HepG2 (cell line): Measurements from ENCODE around the gene KIF26B. TPM values are rescaled to one million over a fixed set of nuclear protein-coding genes. Genes with fewer than 3 reads are reported as not detected.

Source experiments
- ATAC-seq: fragments of 200-7000 bp; cut with Tn5 transposase; 3 replicates; pipeline ENCODE4 v1.9.1; 2020; ENCODE audit warnings: mild to moderate bottlenecking, moderate library complexity
- BruUV-seq: library from RNA; stranded (reverse); fragments of 400-500 nt; replicated peaks from 2 replicates; lab custom pipeline; 2021; lab: Mats Ljungman, UMichigan
- CTCF ChIA-PET: fragments of 300-600 bp; formaldehyde crosslinking; extraction: SDS; loops from one replicate; lab custom pipeline; 2021; ENCODE audit warnings: low total read pairs, inconsistent platforms, low intra/inter-chr PET ratio; lab: Yijun Ruan, JAX
- POLR2A ChIA-PET: fragments of 350-600 bp; sonication (Branson Sonifier 250); formaldehyde crosslinking; loops from one replicate; lab custom pipeline; 2020; ENCODE audit warnings: antibody characterized with exemption, inconsistent platforms; lab: Yijun Ruan, JAX
- DNase-seq: peaks from one replicate; pipeline ENCODE4 v3.0.0-alpha.2; 2015; ENCODE audit warnings: low spot score
- FAIRE-seq: peaks from 3 replicates; lab custom pipeline; 2011; peaks lifted over from hg19 to GRCh38; lab: Jason Lieb, UNC
- H2AFZ ChIP-seq: one replicate; pipeline ENCODE4 v1.6.1; 2011; ENCODE audit warnings: low read length, inconsistent platforms
- H3K27ac ChIP-seq: fragments of 300-600 bp; 3 replicates; pipeline ENCODE4 v1.8.0; 2011; ENCODE audit warnings: mixed run types, mild to moderate bottlenecking, mixed read lengths, low read length, inconsistent platforms; ENCODE audit not compliant: insufficient read depth; ENCODE audit errors: extremely low read length
- H3K27me3 ChIP-seq, 2 experiments: fragments of 200-600 bp in 1 of 2; 2 replicates in 1 of 2; 3 replicates in 1 of 2; pipeline versions ENCODE4 v1.6.0 to v1.8.0; 2011; ENCODE audit warnings: low read length in 2 of 2, mild to moderate bottlenecking in 2 of 2, moderate library complexity in 2 of 2, inconsistent platforms in 1 of 2; ENCODE audit not compliant: insufficient read depth in 2 of 2, control insufficient read depth in 1 of 2
- H3K36me3 ChIP-seq, 2 experiments: fragments of 200-600 bp in 1 of 2; replicated peaks in 1 of 2; 2 replicates in 1 of 2; 3 replicates in 1 of 2; pipeline versions ENCODE4 v1.5.1 to v1.8.0; 2011; ENCODE audit warnings: low read length in 2 of 2, inconsistent platforms in 1 of 2; ENCODE audit not compliant: insufficient read depth in 2 of 2, control insufficient read depth in 1 of 2
- H3K4me1 ChIP-seq: 2 replicates; pipeline ENCODE4 v1.5.1; 2012; ENCODE audit warnings: low read length, inconsistent platforms; ENCODE audit not compliant: insufficient read depth
- H3K4me2 ChIP-seq: 2 replicates; pipeline ENCODE4 v1.6.0; 2011; ENCODE audit warnings: low read depth, low read length, inconsistent platforms
- H3K4me3 ChIP-seq, 3 experiments: fragments of 200-600 bp in 1 of 3; sonication (generic), shearing (Covaris generic) in 1 of 3; replicated peaks in 1 of 3; 2 replicates each; pipeline ENCODE4 v1.5.1; 2011 to 2016; ENCODE audit warnings: low read length in 3 of 3, inconsistent platforms in 2 of 3, low read depth in 2 of 3, mild to moderate bottlenecking in 2 of 3, control low read depth in 1 of 3, mixed read lengths in 1 of 3; ENCODE audit not compliant: insufficient read depth in 1 of 3
- H3K79me2 ChIP-seq: one replicate; pipeline ENCODE4 v1.6.1; 2011; ENCODE audit warnings: low read length, inconsistent platforms; ENCODE audit not compliant: insufficient read depth
- H3K9ac ChIP-seq: 2 replicates; pipeline ENCODE4 v1.6.0; 2011; ENCODE audit warnings: mild to moderate bottlenecking, low read depth, low read length, inconsistent platforms; ENCODE audit not compliant: insufficient read depth
- H3K9me3 ChIP-seq: 2 replicates; pipeline ENCODE4 v1.5.1; 2012; ENCODE audit warnings: mild to moderate bottlenecking, low read length
- H4K20me1 ChIP-seq: 2 replicates; pipeline ENCODE4 v1.6.0; 2011; ENCODE audit warnings: inconsistent platforms, mild to moderate bottlenecking, low read length, moderate library complexity; ENCODE audit not compliant: insufficient read depth
- CREM ChIP-seq, 2 experiments: sonication (generic) in 1 of 2; formaldehyde crosslinking in 1 of 2; IDR thresholded peaks; 2 replicates each; pipeline versions ENCODE4 v1.4.0 to v1.6.1; 2016 to 2020; ENCODE audit warnings: antibody characterized with exemption in 1 of 2, mild to moderate bottlenecking in 1 of 2, missing genetic modification reagents in 1 of 2
- DR1 ChIP-seq: sonication (generic); formaldehyde crosslinking; IDR thresholded peaks from 2 replicates; pipeline ENCODE4 v1.8.0; 2021; ENCODE audit warnings: mild to moderate bottlenecking, missing genetic modification reagents, inconsistent platforms
- E2F1 ChIP-seq: sonication (generic); formaldehyde crosslinking; IDR thresholded peaks from 2 replicates; pipeline ENCODE4 v1.5.0; 2020; ENCODE audit warnings: missing genetic modification reagents
- HNRNPL ChIP-seq: fragments of 200-400 bp; formaldehyde crosslinking; IDR thresholded peaks from 2 replicates; pipeline ENCODE4 v1.6.1; 2017; ENCODE audit warnings: mild to moderate bottlenecking, low read depth, low read length
- KLF12 ChIP-seq: sonication (generic); formaldehyde crosslinking; IDR thresholded peaks from 2 replicates; pipeline ENCODE4 v1.4.0; 2020; ENCODE audit warnings: missing genetic modification reagents, borderline replicate concordance
- MAFF ChIP-seq: IDR thresholded peaks from 2 replicates; pipeline ENCODE4 v1.6.1; 2011; ENCODE audit warnings: low read depth, low read length, improper control_type of control experiment
- NFE2L2 ChIP-seq: fragments of 150-350 bp; IDR thresholded peaks from 2 replicates; pipeline ENCODE4 v1.6.1; 2014; ENCODE audit warnings: low read length
- POGZ ChIP-seq: sonication (generic); formaldehyde crosslinking; IDR thresholded peaks from 2 replicates; pipeline ENCODE4 v1.4.0; 2020; ENCODE audit warnings: mild to moderate bottlenecking, missing genetic modification reagents
- PRDM15 ChIP-seq: sonication (generic); formaldehyde crosslinking; IDR thresholded peaks from 2 replicates; pipeline ENCODE4 v1.4.0; 2020; ENCODE audit warnings: missing genetic modification reagents
- SMYD3 ChIP-seq: sonication (generic); formaldehyde crosslinking; IDR thresholded peaks from 2 replicates; pipeline ENCODE4 v1.8.1; 2023; ENCODE audit warnings: mild to moderate bottlenecking, missing genetic modification reagents
- ZBTB8A ChIP-seq: sonication (generic); formaldehyde crosslinking; IDR thresholded peaks from 2 replicates; pipeline ENCODE4 v1.4.0; 2020; ENCODE audit warnings: mild to moderate bottlenecking, low read depth, missing genetic modification reagents, borderline replicate concordance
- ZNF160 ChIP-seq: sonication (generic); formaldehyde crosslinking; IDR thresholded peaks from 2 replicates; pipeline ENCODE4 v1.8.0; 2022; ENCODE audit warnings: mild to moderate bottlenecking, inconsistent platforms, missing genetic modification reagents
- ZNF253 ChIP-seq: sonication (generic); formaldehyde crosslinking; IDR thresholded peaks from 2 replicates; pipeline ENCODE4 v1.8.0; 2022; ENCODE audit warnings: mild to moderate bottlenecking, missing genetic modification reagents, borderline replicate concordance
- ZNF547 ChIP-seq: sonication (generic); formaldehyde crosslinking; IDR thresholded peaks from 2 replicates; pipeline ENCODE4 v1.5.1; 2020; ENCODE audit warnings: mild to moderate bottlenecking, missing genetic modification reagents
- ZNF557 ChIP-seq: sonication (generic); formaldehyde crosslinking; IDR thresholded peaks from 2 replicates; pipeline ENCODE4 v1.4.0; 2020; ENCODE audit warnings: missing genetic modification reagents
- ZNF567 ChIP-seq: sonication (generic); formaldehyde crosslinking; IDR thresholded peaks from 2 replicates; pipeline ENCODE4 v1.8.1; 2023; ENCODE audit warnings: mild to moderate bottlenecking, missing genetic modification reagents, borderline replicate concordance
- ZNF572 ChIP-seq: sonication (generic); formaldehyde crosslinking; IDR thresholded peaks from 2 replicates; pipeline ENCODE4 v1.5.1; 2020; ENCODE audit warnings: mild to moderate bottlenecking, missing genetic modification reagents
- ZSCAN21 ChIP-seq: sonication (generic); formaldehyde crosslinking; IDR thresholded peaks from 2 replicates; pipeline ENCODE4 v1.8.0; 2022; ENCODE audit warnings: mild to moderate bottlenecking, missing genetic modification reagents, moderate library complexity, borderline replicate concordance
- WGBS: methylation state at CpG from one replicate; pipeline ENCODE4 v1.1.6; 2017; ENCODE audit warnings: low lambda C conversion rate; 5-methylcytosine and 5-hydroxymethylcytosine counted together
- in situ Hi-C: cut with HindIII; loops from 2 replicates; pipeline ENCODE4 v1.10.0; 2017; ENCODE audit warnings: low pct_unique_long_range_greater_than_20kb; ENCODE audit not compliant: extremely low pct_ligation_motif_present
- intact Hi-C: fragments of 100-400 bp; cut with micrococcal nuclease; formaldehyde crosslinking; loops from one replicate; pipeline ENCODE4 v1.10.0; 2022; ENCODE audit not compliant: unreplicated experiment
- polyA plus RNA-seq, 8 experiments: library from polyadenylated mRNA; depleted of rRNA in 3 of 8; stranded (reverse) in 7 of 8; unstranded in 1 of 8; fragments of >200 nt; fragmentation: Illumina TruSeq in 4 of 8; extraction: Trizol in 4 of 8; gene quantifications; 2 replicates each; pipeline versions ENCODE4 v1.2.1 to v1.2.3, GENCODE V29; 2011 to 2016; ENCODE audit warnings: low read depth in 4 of 8, missing spikeins in 1 of 8, mixed read lengths in 1 of 8; ENCODE audit not compliant: insufficient read depth in 1 of 8
- total RNA-seq, 5 experiments: library from RNA; depleted of rRNA; stranded (reverse); fragments of >200 nt; fragmentation: Illumina TruSeq; extraction: Trizol; gene quantifications; 2 replicates each; pipeline ENCODE4 v1.2.3, GENCODE V29; 2016; ENCODE audit warnings: low read depth in 1 of 5

Gene KIF26B
- total and polyA plus RNA-seq, 2 of the 13 experiments (the other 11 are each of a cell fraction or from before 2014, with no cell fraction given) = 0.08 to 0.09 TPM

- no peak for TF ChIP-seq E2F1 (CRISPR knock-in tag)
- no peak for TF ChIP-seq ZNF160 (CRISPR knock-in tag)
These were observed 540.0 kb downstream of the KIF26B start (continued) for GRCh38 chr1:245694753-245695195.

- Histone ChIP-seq H2AFZ (no peak overlapping the region), H3K9me3 (no peaks in the 10 kb centered on the region), H3K4me3 (no peak overlapping the region), H4K20me1 (no peaks in the 10 kb centered on the region), H3K79me2 (no peaks in the 10 kb centered on the region), H3K9ac (no peak overlapping the region), H3K27ac (no peak overlapping the region), H3K4me2 (no peak overlapping the region), H3K4me1 (no peaks in the 10 kb centered on the region), H3K27me3 (no peaks in the 10 kb centered on the region), H3K36me3 (no peaks in the 10 kb centered on the region)
- in situ Hi-C loops (no loop called here), intact Hi-C loops (no loop called here)
- no TSS peak for BruUV-seq
- ATAC-seq (no peak), DNase-seq (no peak), FAIRE-seq (no peak)
- CTCF ChIA-PET = no interaction called here
- TF ChIP-seq SMYD3 (CRISPR knock-in tag) (no peak), POGZ (CRISPR knock-in tag) (no peak), ZNF547 (no peak), HNRNPL (no peak), ZNF557 (CRISPR knock-in tag) (no peak), ZBTB8A (CRISPR knock-in tag) (no peak), CREM (IDR thresholded peaks at IDR 0.05) (no peak), CREM (CRISPR knock-in tag; IDR thresholded peaks at IDR 0.05) (no peak), ZNF253 (no peak), ZNF572 (CRISPR knock-in tag) (no peak), NFE2L2 (no peak), ZNF567 (CRISPR knock-in tag) (no peak), ZSCAN21 (CRISPR knock-in tag) (no peak), MAFF (no peak), DR1 (no peak), PRDM15 (CRISPR knock-in tag) (no peak), KLF12 (CRISPR knock-in tag) (no peak)
- WGBS = 51% methylated on average over 8 of the region's 8 CpGs
- POLR2A ChIA-PET = no interaction called here
These were observed 540.4 kb downstream of the KIF26B start for GRCh38 chr1:245695211-245695610.
